Posterior cingulate gyrus (tissue), 11 donors: Measurements from ENCODE around the gene RUNX1.

Experiments
- DNase-seq, 10 donors: peaks; one replicate each; pipeline versions ENCODE4 v3.0.0 to v3.0.0-alpha.2; 2020 to 2021; ENCODE audit warnings: mixed read lengths in 3 of 10
- intact Hi-C: fragments of 100-400 bp; cut with DNase I; formaldehyde crosslinking; loops from one replicate; pipeline ENCODE4 v1.15.1; 2023

RUNX1 gene

DNA sequence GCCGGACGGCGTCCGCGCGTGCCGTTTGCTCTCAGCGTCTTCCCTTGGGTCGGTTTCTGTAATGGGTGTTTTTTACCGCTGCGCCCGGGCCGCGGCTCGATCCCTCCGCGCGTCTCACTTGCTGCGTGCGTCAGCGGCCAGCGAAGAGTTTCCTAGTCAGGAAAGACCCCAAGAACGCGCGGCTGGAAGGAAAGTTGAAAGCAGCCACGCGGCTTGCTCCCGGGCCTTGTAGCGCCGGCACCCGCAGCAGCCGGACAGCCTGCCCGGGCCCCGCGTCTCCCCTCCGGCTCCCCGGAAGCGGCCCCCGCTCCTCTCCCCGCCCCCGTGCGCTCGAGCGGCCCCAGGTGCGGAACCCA lies 159.8 kb downstream of the RUNX1 start:
- intact Hi-C loops: loop anchor here (5.0 to 10.0 kb wide), 2 partner anchors 513 to 1046 kb away; no protein-coding TSS in a partner anchor

DNA sequence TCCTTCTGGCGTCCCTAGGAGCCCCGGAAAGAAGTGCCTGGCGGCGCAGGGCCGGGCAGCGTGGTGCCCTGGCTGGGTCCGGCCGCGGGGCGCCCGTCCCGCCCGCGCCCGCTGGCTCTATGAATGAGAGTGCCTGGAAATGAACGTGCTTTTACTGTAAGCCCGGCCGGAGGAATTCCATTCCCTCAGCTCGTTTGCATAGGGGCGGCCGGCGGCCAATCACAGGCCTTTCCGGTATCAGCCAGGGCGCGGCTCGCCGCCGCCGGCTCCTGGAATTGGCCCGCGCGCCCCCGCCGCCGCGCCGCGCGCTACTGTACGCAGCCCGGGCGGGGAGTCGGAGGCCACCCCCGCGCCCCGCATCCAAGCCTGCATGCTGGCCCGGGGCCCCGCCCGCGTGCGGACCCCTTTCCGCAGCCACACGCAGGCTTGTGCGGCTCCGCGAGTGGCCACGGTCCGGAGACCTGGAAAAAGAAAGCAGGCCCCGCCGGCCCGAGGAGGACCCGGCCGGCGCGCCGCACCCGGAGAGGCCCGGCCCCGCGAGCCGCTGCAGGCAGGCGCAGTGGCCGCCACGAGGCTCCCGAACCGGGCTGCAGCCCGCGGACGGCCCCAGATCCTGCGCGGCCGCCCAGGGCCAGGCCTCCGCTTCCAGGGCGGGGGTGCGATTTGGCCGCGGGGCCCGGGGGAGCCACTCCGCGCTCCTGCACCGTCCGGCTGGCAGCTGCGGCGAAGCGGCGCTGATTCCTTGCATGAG lies 160.4 kb downstream of the RUNX1 start:
- peak in 9 of 10 donors; percentile 51 to 94 (median 59) for DNase-seq
- intact Hi-C loops: loop anchor here (5.0 to 10.0 kb wide), 2 partner anchors 514 to 1046 kb away; no protein-coding TSS in a partner anchor

More for the DNA sequence above, 159.8 kb downstream of the RUNX1 start:
- peak in 3 of 10 donors; percentile 19 to 84 (median 72) for DNase-seq

GRCh38 chr21:34887725-34888568 lies 161.2 kb downstream of the RUNX1 start:
- peak in 6 of 10 donors; percentile 14 to 93 (median 62) for DNase-seq
- intact Hi-C loops: loop anchor here (5.0 to 10.0 kb wide), 2 partner anchors 514 to 1047 kb away; no protein-coding TSS in a partner anchor

DNA sequence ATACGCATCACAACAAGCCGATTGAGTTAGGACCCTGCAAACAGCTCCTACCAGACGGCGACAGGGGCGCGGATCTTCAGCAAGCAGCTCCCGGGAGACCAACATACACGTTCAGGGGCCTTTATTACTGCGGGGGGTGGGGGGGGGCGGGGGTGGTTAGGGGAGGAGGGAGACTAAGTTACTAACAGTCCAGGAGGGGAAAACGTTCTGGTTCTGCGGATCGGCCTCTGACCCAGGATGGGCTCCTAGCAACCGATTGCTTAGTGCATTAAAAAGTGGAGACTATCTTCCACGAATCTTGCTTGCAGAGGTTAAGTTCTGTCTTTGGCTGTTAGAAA lies 162.0 kb downstream of the RUNX1 start:
- intact Hi-C loops: loop anchor here (5.0 to 10.0 kb wide), 2 partner anchors 515 to 1048 kb away; no protein-coding TSS in a partner anchor
- peak in 1 of 10 donors; percentile 79 for DNase-seq

DNA sequence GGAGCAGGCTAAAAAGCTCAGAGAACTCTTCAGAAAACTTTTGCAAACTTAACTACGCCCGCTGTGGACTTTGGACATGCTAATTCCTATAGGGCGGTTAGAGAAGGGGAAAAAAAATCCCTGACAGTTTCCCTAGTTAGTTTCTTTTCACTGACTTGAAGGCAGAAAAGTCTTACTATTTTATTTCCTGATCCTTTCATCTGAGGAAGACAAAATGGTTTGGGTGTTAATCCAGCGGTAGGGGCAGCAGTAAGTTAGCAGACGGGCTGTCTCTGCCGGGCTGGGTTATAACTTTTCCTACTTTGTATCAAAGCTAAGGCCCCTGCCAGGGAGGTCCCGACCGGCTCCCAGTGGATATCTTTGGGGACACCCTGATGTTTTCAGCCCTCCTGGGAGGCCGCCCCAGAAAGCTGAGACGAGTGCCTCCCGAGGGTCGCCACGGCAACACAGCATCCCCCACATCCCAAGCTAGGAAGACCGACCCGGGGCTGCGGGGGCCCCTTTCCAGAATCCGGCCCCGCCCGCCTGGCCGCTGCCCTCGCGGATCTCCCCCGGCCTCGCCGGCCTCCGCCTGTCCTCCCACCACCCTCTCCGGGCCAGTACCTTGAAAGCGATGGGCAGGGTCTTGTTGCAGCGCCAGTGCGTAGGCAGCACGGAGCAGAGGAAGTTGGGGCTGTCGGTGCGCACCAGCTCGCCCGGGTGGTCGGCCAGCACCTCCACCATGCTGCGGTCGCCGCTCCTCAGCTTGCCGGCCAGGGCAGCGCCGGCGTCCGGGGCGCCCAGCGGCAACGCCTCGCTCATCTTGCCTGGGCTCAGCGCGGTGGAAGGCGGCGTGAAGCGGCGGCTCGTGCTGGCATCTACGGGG lies 162.6 kb downstream of the RUNX1 start:
- no peak for DNase-seq
- intact Hi-C loops: loop anchor here (5.0 to 10.0 kb wide), 2 partner anchors 516 to 1048 kb away; no protein-coding TSS in a partner anchor

DNA sequence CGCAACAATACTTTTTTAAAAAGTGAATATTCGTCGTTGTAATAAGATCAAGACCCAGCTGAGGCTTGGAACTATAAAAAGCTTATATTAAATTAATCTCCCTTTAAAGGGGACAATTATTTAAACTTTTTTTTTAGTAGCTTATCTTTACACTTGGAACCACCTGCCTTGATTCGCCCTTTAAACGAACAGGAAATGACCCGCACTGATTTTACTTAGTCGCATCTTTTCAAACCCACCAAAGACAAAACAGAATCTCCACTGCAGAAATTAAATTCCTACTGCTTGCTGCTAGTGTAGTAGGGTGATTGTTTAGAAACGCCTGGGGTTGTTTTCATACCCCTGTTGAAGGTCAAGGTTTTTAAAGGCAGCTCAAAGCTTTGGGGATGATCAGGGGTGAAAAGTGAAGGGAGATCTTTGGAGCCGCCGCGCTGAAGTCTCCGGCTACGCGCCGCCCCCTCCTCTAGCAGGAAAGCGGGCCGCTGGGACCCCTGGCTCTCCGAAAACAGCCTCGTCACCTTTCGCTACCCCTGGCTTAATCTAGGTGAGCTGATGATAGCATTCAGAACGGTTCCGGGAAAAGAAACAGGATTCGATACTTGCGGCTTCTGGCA lies 163.4 kb downstream of the RUNX1 start:
- intact Hi-C loops: loop anchor here (5.0 to 10.0 kb wide), 2 partner anchors 517 to 1049 kb away; no protein-coding TSS in a partner anchor
- no peak for DNase-seq

DNA sequence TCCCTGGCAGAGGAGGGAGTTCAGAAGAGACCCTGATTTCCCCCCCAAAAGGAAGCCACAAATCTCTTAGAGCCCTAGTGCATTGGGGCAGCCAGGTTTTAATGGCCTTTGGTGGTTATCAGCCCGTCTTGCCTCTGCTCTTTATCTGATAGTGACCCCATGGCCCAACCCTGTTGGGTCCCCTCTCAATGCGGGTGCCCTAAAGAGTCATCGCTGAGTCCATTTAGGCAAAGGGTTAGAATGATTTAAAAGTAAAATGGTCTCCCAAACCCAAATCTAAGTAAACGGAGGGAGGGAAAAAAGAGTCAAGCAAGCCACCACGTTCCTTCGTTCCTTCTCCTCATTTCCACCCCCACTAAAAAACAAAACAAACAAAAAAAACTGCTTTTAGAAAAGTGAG lies 164.0 kb downstream of the RUNX1 start:
- no peak for DNase-seq
- intact Hi-C loops: loop anchor here (5.0 to 10.0 kb wide), 2 partner anchors 517 to 1050 kb away; no protein-coding TSS in a partner anchor

DNA sequence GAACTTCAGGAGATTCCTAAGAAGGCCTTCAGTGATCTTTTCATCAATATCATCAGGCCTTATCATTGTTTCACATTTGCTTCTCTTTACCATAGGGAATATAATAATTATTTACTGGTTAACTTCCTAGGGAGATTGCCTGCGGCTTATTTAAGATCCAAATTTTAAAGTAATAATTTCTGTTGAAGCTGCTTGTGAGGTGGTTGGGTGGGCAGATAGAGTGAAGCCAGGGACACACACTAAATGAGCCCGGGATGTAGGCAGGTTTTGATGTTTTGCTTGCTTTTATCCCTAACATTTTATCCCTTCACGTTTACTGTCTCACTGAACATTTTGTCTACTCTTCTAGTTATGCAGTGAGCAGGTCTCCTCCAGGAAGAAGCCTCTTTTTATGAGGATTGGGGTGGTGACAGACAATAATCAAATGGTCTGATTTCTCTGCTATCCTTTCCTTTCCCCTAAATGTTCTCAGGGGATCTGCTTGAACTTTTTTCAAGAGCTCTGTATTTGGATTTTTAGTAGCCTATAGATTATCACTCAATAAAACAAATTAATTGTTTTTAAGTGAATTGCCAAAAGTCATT lies 164.7 kb downstream of the RUNX1 start:
- no peak for DNase-seq
- intact Hi-C loops: loop anchor here (10.0 kb wide), 1 partner anchor 1050 kb away; no protein-coding TSS in a partner anchor

GRCh38 chr21:34883491-34884271 lies 165.4 kb downstream of the RUNX1 start:
- DNase-seq: no peak
- intact Hi-C loops: loop anchor here (10.0 kb wide), 1 partner anchor 1051 kb away; no protein-coding TSS in a partner anchor

DNA sequence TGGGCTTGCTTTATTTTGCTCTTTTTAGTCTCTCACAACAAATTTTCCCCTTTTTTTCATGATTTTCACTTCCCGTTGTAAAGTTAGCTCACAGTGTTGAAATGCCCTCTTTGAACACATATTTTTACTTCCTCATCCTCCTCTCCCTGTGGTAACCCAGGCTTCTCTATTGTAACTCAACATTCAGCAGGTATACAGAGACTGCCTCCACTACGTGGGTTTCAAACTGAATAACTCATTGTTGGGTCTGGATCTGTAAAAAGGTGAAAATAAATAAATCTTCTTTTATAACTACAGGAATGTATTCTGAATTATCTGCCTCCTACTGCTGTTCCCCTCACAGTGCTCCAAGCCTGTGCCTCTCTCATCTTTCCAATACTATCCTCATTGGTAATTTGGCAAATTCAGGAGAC lies 166.4 kb downstream of the RUNX1 start:
- intact Hi-C loops: loop anchor here (10.0 kb wide), 1 partner anchor 1052 kb away; no protein-coding TSS in a partner anchor
- no peak for DNase-seq

GRCh38 chr21:34881839-34882371 lies 167.2 kb downstream of the RUNX1 start:
- intact Hi-C loops: loop anchor here (10.0 kb wide), 1 partner anchor 1053 kb away; no protein-coding TSS in a partner anchor

GRCh38 chr21:34881421-34881820 lies 167.7 kb downstream of the RUNX1 start:
- intact Hi-C loops: loop anchor here (10.0 kb wide), 1 partner anchor 1053 kb away; no protein-coding TSS in a partner anchor

More at GRCh38 chr21:34881839-34882371, 167.2 kb downstream of the RUNX1 start:
- no peak for DNase-seq

DNA sequence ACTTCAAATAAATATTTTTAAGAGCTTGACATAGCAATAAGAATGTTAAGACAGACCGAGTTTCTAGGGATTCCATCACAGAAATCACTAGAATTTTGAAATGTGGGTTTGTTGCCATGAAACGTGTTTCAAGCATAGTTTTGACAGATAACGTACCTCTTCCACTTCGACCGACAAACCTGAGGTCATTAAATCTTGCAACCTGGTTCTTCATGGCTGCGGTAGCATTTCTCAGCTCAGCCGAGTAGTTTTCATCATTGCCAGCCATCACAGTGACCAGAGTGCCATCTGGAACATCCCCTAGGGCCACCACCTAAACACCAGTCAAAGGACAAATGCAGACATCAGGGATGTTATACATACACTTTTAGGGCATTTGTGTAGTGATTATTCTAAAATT lies 168.7 kb downstream of the RUNX1 start:
- intact Hi-C loops: loop anchor here (10.0 kb wide), 1 partner anchor 1054 kb away; no protein-coding TSS in a partner anchor
- DNase-seq: no peak

More at GRCh38 chr21:34881421-34881820, 167.7 kb downstream of the RUNX1 start:
- no peak for DNase-seq

DNA sequence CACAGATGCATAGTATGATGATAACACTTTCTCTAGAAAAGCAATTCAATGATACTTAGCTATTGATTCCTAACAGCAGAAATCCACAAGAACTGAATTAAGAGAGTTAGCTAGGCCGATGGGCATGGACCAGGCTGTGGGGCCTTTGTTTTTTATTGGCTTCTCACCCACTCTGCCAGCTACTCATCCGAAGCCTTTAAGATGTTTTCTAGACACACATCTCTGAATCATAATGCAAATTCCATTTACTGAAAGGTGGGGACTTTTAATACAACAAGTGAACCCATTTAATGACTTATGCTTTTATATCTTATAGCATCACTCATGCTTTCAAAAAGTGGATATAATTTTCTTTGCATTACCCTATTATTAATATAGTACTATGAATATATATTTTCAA lies 170.2 kb downstream of the RUNX1 start:
- DNase-seq: no peak
- intact Hi-C loops: no loop called here

DNA sequence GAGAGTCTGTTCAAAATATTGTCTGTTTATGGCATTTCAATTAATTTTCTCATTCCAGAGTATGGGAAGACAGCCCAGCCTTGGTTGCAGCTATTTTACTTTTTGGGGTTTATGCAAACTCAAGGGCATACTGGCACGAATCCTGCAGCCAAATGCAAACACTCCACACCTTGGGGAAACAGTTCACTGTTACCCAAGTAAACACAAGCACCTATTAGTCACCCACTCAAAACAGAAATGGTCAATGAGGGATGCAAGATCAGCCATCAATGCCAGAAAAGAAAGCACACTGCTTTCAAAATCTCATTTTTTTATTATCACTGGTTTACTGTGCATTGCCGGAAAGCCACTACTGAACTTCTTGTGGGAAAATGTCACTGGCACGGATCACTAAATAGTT lies 170.6 kb downstream of the RUNX1 start:
- DNase-seq: no peak
- intact Hi-C loops: no loop called here

DNA sequence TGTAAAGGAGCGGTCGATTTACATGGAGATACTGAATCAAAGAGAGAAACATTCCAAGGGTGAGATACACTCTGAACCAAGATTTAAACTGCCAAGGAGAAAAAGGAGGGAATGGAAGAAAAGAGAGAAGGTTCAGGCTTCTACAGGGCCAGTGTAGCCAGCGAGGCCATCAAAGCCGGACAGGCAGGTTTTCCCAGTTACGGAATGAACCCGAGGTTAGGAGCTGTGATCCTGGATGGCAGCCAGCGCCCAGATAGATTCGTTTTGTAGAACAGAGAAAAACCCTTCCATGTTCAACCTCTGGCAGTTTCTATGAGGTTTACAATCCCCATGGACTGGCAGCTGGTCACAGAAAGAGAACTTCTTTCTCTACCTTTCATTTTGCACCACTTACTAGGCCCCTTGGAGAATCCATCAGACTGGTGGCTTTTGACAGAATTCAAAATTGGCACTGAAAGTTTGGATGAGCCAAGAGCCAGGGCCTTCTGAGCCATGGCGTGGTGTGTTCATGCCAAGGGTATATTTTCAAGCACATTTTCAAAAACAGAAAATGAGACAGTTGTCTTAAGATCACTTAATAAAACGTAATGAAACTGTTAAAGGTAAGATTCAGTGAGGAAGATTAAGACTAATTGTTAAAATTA lies 171.5 kb downstream of the RUNX1 start:
- intact Hi-C loops: no loop called here

GRCh38 chr21:34875830-34876229 lies 173.3 kb downstream of the RUNX1 start:
- intact Hi-C loops: no loop called here
- no peak for DNase-seq

More for the DNA sequence above, 171.5 kb downstream of the RUNX1 start:
- no peak for DNase-seq
